GM12878 (cell line): ENCODE data around the gene VGLL4. TPM values are rescaled to one million over a fixed set of nuclear protein-coding genes. Genes with fewer than 3 reads are reported as not detected.

Source experiments
- ATAC-seq: fragments of 200-7000 bp; cut with Tn5 transposase; 3 replicates; pipeline ENCODE4 v1.9.1; 2020; ENCODE audit warnings: mild to moderate bottlenecking, moderate library complexity
- BruUV-seq: library from RNA; stranded (reverse); fragments of 400-500 nt; replicated peaks from 2 replicates; lab custom pipeline; 2021; lab: Mats Ljungman, UMichigan
- CTCF ChIA-PET: fragments of 300-600 bp; sonication (Branson Sonifier 250); formaldehyde crosslinking; extraction: SDS; loops from one replicate; lab custom pipeline; 2021; ENCODE audit warnings: inconsistent platforms; lab: Yijun Ruan, JAX
- POLR2A ChIA-PET: fragments of 350-600 bp; formaldehyde crosslinking; extraction: SDS; loops from one replicate; lab custom pipeline; 2021; ENCODE audit warnings: inconsistent platforms; lab: Charles Lee
- RAD21 ChIA-PET: fragments of 300-600 bp; sonication (Branson Sonifier 250); formaldehyde crosslinking; loops from one replicate; lab custom pipeline; 2023; ENCODE audit warnings: antibody characterized with exemption; ENCODE audit not compliant: unreplicated experiment; lab: Charles Lee
- SMC1A ChIA-PET: fragments of 300-600 bp; sonication (Branson Sonifier 250); formaldehyde crosslinking; loops from one replicate; lab custom pipeline; 2023; ENCODE audit not compliant: unreplicated experiment, uncharacterized antibody; lab: Charles Lee
- DNase-seq: peaks from one replicate; pipeline ENCODE4 v3.0.0-alpha.2; 2011; ENCODE audit warnings: low read depth, low spot score
- FAIRE-seq: peaks from 3 replicates; lab custom pipeline; 2011; peaks lifted over from hg19 to GRCh38; lab: Jason Lieb, UNC
- H2AFZ ChIP-seq: 2 replicates; pipeline ENCODE4 v1.6.0; 2011; ENCODE audit warnings: low read depth, low read length, control low read depth; ENCODE audit not compliant: control insufficient read depth
- H3K27ac ChIP-seq: 2 replicates; pipeline ENCODE4 v1.5.1; 2011; ENCODE audit warnings: control low read depth; ENCODE audit not compliant: control insufficient read depth, insufficient read depth
- H3K27me3 ChIP-seq, 2 experiments: replicated peaks in 1 of 2; 2 replicates each; pipeline versions ENCODE4 v1.6.0 to v1.6.1; 2011; ENCODE audit warnings: low read length in 1 of 2; ENCODE audit not compliant: control insufficient read depth in 2 of 2, insufficient read depth in 2 of 2
- H3K36me3 ChIP-seq, 2 experiments: 2 replicates each; pipeline ENCODE4 v1.5.1; 2011; ENCODE audit warnings: low read length in 1 of 2; ENCODE audit not compliant: control insufficient read depth in 2 of 2, insufficient read depth in 2 of 2
- H3K4me1 ChIP-seq: 2 replicates; pipeline ENCODE4 v1.6.1; 2011; ENCODE audit warnings: mild to moderate bottlenecking, low read length, moderate library complexity, mixed read lengths; ENCODE audit not compliant: control insufficient read depth, insufficient read depth
- H3K4me2 ChIP-seq: 2 replicates; pipeline ENCODE4 v1.6.0; 2011; ENCODE audit warnings: control low read depth; ENCODE audit not compliant: control insufficient read depth, insufficient read depth
- H3K4me3 ChIP-seq: fragments of 200-600 bp; sonication (generic); 2 replicates; pipeline ENCODE4 v1.5.1; 2016
- H3K79me2 ChIP-seq: 2 replicates; pipeline ENCODE4 v1.6.0; 2011; ENCODE audit warnings: low read length; ENCODE audit not compliant: control insufficient read depth, insufficient read depth
- H3K9ac ChIP-seq: 2 replicates; pipeline ENCODE4 v1.8.0; 2011; ENCODE audit warnings: low read length, control low read depth, mixed read lengths; ENCODE audit not compliant: control insufficient read depth, insufficient read depth
- H3K9me3 ChIP-seq: replicated peaks from 3 replicates; pipeline ENCODE4 v1.5.1; 2011; ENCODE audit warnings: mild to moderate bottlenecking, low read length; ENCODE audit not compliant: control insufficient read depth, insufficient read depth
- H4K20me1 ChIP-seq: 2 replicates; pipeline ENCODE4 v1.6.0; 2011; ENCODE audit not compliant: control insufficient read depth, insufficient read depth
- NFYB ChIP-seq: IDR thresholded peaks from 2 replicates; pipeline ENCODE4 v1.6.1; 2011; ENCODE audit warnings: low read depth, mild to moderate bottlenecking, low read length, improper control_type of control experiment, moderate library complexity; ENCODE audit not compliant: insufficient read depth
- NRF1 ChIP-seq: conservative IDR thresholded peaks from 2 replicates; pipeline ENCODE4 v1.6.1; 2011; ENCODE audit warnings: mild to moderate bottlenecking, low read depth, low read length, improper control_type of control experiment
- PML ChIP-seq: IDR thresholded peaks from 2 replicates; pipeline ENCODE4 v1.6.1; 2012; ENCODE audit warnings: low read length, inconsistent platforms
- RCOR1 ChIP-seq: conservative IDR thresholded peaks from 2 replicates; pipeline ENCODE4 v1.6.1; 2012; ENCODE audit warnings: low read depth, low read length, improper control_type of control experiment
- RELA ChIP-seq: fragments of 450-650 bp; IDR thresholded peaks from 2 replicates; pipeline ENCODE4 v1.8.0; 2014; ENCODE audit warnings: borderline replicate concordance; ENCODE audit not compliant: partially characterized antibody
- SMAD1 ChIP-seq: fragments of 450-650 bp; IDR thresholded peaks from 2 replicates; pipeline ENCODE4 v1.6.1; 2018; ENCODE audit warnings: mild to moderate bottlenecking, low read depth; ENCODE audit not compliant: partially characterized antibody
- YY1 ChIP-seq: IDR thresholded peaks from 2 replicates; pipeline ENCODE4 v1.6.1; 2011; ENCODE audit warnings: low read depth, mild to moderate bottlenecking, low read length
- ZBTB40 ChIP-seq: fragments of 450-650 bp; IDR thresholded peaks from 2 replicates; pipeline ENCODE4 v1.6.1; 2016; ENCODE audit warnings: mild to moderate bottlenecking, moderate library complexity, borderline replicate concordance
- ZZZ3 ChIP-seq: IDR thresholded peaks from 2 replicates; pipeline ENCODE4 v1.6.1; 2011; ENCODE audit warnings: low read depth; ENCODE audit not compliant: control insufficient read depth, insufficient read length
- WGBS: methylation state at CpG from one replicate; pipeline ENCODE4 v1.1.6; 2016; ENCODE audit warnings: low lambda C conversion rate; ENCODE audit not compliant: insufficient replicate concordance, insufficient coverage; ENCODE audit errors: missing lambda C conversion rate; 5-methylcytosine and 5-hydroxymethylcytosine counted together
- in situ Hi-C: fragments of 300-500 bp; cut with MboI; formaldehyde crosslinking; loops from 9 replicates; pipeline ENCODE4 v1.14.3; 2018; ENCODE audit warnings: mixed read lengths
- intact Hi-C: fragments of 100-400 bp; cut with micrococcal nuclease; formaldehyde crosslinking; loops from one replicate; pipeline ENCODE4 v1.14.2; 2022; ENCODE audit not compliant: unreplicated experiment
- polyA plus RNA-seq, 11 experiments: library from polyadenylated mRNA; depleted of rRNA in 4 of 11; unstranded in 6 of 11; stranded (reverse) in 5 of 11; fragments of >200 nt; fragmentation: Nextera tagmentation in 4 of 11; fragmentation: Illumina TruSeq in 1 of 11; extraction: Ambion mirVana in 4 of 11; extraction: Trizol in 1 of 11; gene quantifications; 1 replicate in 1 of 11; 2 replicates in 10 of 11; pipeline versions ENCODE4 v1.2.1 to v1.2.3, GENCODE V29; 2011 to 2016; ENCODE audit warnings: inconsistent platforms in 2 of 11, missing spikeins in 2 of 11, low read depth in 1 of 11
- total RNA-seq, 4 experiments: library from RNA; depleted of rRNA in 3 of 4; stranded (reverse); fragments of >200 nt in 3 of 4; fragmentation: Illumina TruSeq in 1 of 4; extraction: Trizol in 1 of 4; gene quantifications; 2 replicates each; pipeline versions ENCODE4 v1.2.1 to v1.2.3, GENCODE V29; 2013 to 2021

VGLL4 gene
- total and polyA plus RNA-seq, 10 of the 15 experiments (the other 5 are each of a cell fraction or from before 2014, with no cell fraction given), result 0.44 to 38.1 (median 16.1) TPM

GRCh38 chr3:11634081-11634635 is 9.6 kb downstream of the VGLL4 start (continued):
- TF ChIP-seq NFYB (no peak), YY1 (no peak), RELA (no peak), ZBTB40 (no peak), SMAD1 (no peak)
- TF ChIP-seq, all 136 proteins: peak for 0

DNA sequence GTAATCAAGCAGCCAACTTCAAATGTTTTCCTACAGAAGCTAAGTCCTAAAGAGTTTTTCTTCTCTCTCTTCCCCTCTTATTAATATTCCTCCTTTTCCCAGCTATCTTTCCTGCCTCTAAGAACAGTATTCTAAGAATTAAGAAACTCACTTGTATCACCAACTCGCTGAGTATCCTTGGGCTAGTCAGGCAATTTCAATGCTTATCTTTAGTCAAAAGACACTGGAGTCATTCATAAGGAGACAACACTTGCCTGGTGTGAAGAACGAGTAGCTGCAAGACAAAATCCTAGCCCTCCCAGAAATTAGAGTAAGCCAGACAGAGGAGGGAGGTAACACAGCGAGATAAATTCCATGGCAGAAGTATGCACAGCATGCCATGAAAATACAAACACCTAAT is 10.7 kb downstream of the VGLL4 start:
- in situ Hi-C loops, result no loop called here
- no peaks in the 10 kb centered on the region for H3K4me1 ChIP-seq
- no peak overlapping the region for H3K9ac ChIP-seq
- BruUV-seq, result no TSS peak
- RAD21 ChIA-PET, result interaction anchor here (0.9 to 1.2 kb wide), 3 partner anchors 8 to 344 kb away, joined by 3 to 4 read pairs (median 3); partner anchors contain the start of gene VGLL4
- H2AFZ ChIP-seq, result no peak overlapping the region
- POLR2A ChIA-PET, result no interaction called here
- peaks cover 0 to 7% of the 10 kb centered on the region in 2 experiments; a peak in 1 of 4 replicates for H3K36me3 ChIP-seq
- DNase-seq (no peak), ATAC-seq (no peak), FAIRE-seq (no peak)
- no peaks in the 10 kb centered on the region for H3K27me3 ChIP-seq
- TF ChIP-seq PML (no peak), NRF1 (no peak), ZZZ3 (no peak), RCOR1 (no peak)
- 90% methylated on average over 3 of the region's 3 CpGs for WGBS
- H3K4me2 ChIP-seq, result no peak overlapping the region
- no peaks in the 10 kb centered on the region; the same call in 2 of the 3 replicates for H3K9me3 ChIP-seq
- no peak overlapping the region for H3K27ac ChIP-seq
- intact Hi-C loops, result no loop called here
- no peak overlapping the region for H3K4me3 ChIP-seq
- peaks cover 12% of the 10 kb centered on the region; the same call in 1 of the 2 replicates for H4K20me1 ChIP-seq
- CTCF ChIA-PET, result interaction anchor here (0.7 to 1.9 kb wide), 3 partner anchors 11 to 254 kb away, joined by 3 to 6 read pairs (median 3); partner anchors contain the start of gene VGLL4
- SMC1A ChIA-PET, result interaction anchor here (1.6 to 2.5 kb wide), 3 partner anchors 8 to 15 kb away, joined by 4 to 7 read pairs (median 5); partner anchors contain the start of gene VGLL4
- H3K79me2 ChIP-seq, result peaks cover 90% of the 10 kb centered on the region
